GM12878 (cell line): Measurements from ENCODE around the gene PDLIM3. TPM values are rescaled to one million over a fixed set of nuclear protein-coding genes. Genes with fewer than 3 reads are reported as not detected.

Source experiments
- ATAC-seq: fragments of 200-7000 bp; cut with Tn5 transposase; 3 replicates; pipeline ENCODE4 v1.9.1; 2020; ENCODE audit warnings: mild to moderate bottlenecking, moderate library complexity
- BruUV-seq: library from RNA; stranded (reverse); fragments of 400-500 nt; replicated peaks from 2 replicates; lab custom pipeline; 2021; lab: Mats Ljungman, UMichigan
- CTCF ChIA-PET: fragments of 300-600 bp; sonication (Branson Sonifier 250); formaldehyde crosslinking; extraction: SDS; loops from one replicate; lab custom pipeline; 2021; ENCODE audit warnings: inconsistent platforms; lab: Yijun Ruan, JAX
- POLR2A ChIA-PET: fragments of 350-600 bp; formaldehyde crosslinking; extraction: SDS; loops from one replicate; lab custom pipeline; 2021; ENCODE audit warnings: inconsistent platforms; lab: Charles Lee
- RAD21 ChIA-PET: fragments of 300-600 bp; sonication (Branson Sonifier 250); formaldehyde crosslinking; loops from one replicate; lab custom pipeline; 2023; ENCODE audit warnings: antibody characterized with exemption; ENCODE audit not compliant: unreplicated experiment; lab: Charles Lee
- SMC1A ChIA-PET: fragments of 300-600 bp; sonication (Branson Sonifier 250); formaldehyde crosslinking; loops from one replicate; lab custom pipeline; 2023; ENCODE audit not compliant: unreplicated experiment, uncharacterized antibody; lab: Charles Lee
- DNase-seq: peaks from one replicate; pipeline ENCODE4 v3.0.0-alpha.2; 2011; ENCODE audit warnings: low read depth, low spot score
- FAIRE-seq: peaks from 3 replicates; lab custom pipeline; 2011; peaks lifted over from hg19 to GRCh38; lab: Jason Lieb, UNC
- H2AFZ ChIP-seq: 2 replicates; pipeline ENCODE4 v1.6.0; 2011; ENCODE audit warnings: low read depth, low read length, control low read depth; ENCODE audit not compliant: control insufficient read depth
- H3K27ac ChIP-seq: 2 replicates; pipeline ENCODE4 v1.5.1; 2011; ENCODE audit warnings: control low read depth; ENCODE audit not compliant: control insufficient read depth, insufficient read depth
- H3K27me3 ChIP-seq, 2 experiments: replicated peaks in 1 of 2; 2 replicates each; pipeline versions ENCODE4 v1.6.0 to v1.6.1; 2011; ENCODE audit warnings: low read length in 1 of 2; ENCODE audit not compliant: control insufficient read depth in 2 of 2, insufficient read depth in 2 of 2
- H3K36me3 ChIP-seq, 2 experiments: 2 replicates each; pipeline ENCODE4 v1.5.1; 2011; ENCODE audit warnings: low read length in 1 of 2; ENCODE audit not compliant: control insufficient read depth in 2 of 2, insufficient read depth in 2 of 2
- H3K4me1 ChIP-seq: 2 replicates; pipeline ENCODE4 v1.6.1; 2011; ENCODE audit warnings: mild to moderate bottlenecking, low read length, moderate library complexity, mixed read lengths; ENCODE audit not compliant: control insufficient read depth, insufficient read depth
- H3K4me2 ChIP-seq: 2 replicates; pipeline ENCODE4 v1.6.0; 2011; ENCODE audit warnings: control low read depth; ENCODE audit not compliant: control insufficient read depth, insufficient read depth
- H3K4me3 ChIP-seq: fragments of 200-600 bp; sonication (generic); 2 replicates; pipeline ENCODE4 v1.5.1; 2016
- H3K79me2 ChIP-seq: 2 replicates; pipeline ENCODE4 v1.6.0; 2011; ENCODE audit warnings: low read length; ENCODE audit not compliant: control insufficient read depth, insufficient read depth
- H3K9ac ChIP-seq: 2 replicates; pipeline ENCODE4 v1.8.0; 2011; ENCODE audit warnings: low read length, control low read depth, mixed read lengths; ENCODE audit not compliant: control insufficient read depth, insufficient read depth
- H3K9me3 ChIP-seq: replicated peaks from 3 replicates; pipeline ENCODE4 v1.5.1; 2011; ENCODE audit warnings: mild to moderate bottlenecking, low read length; ENCODE audit not compliant: control insufficient read depth, insufficient read depth
- H4K20me1 ChIP-seq: 2 replicates; pipeline ENCODE4 v1.6.0; 2011; ENCODE audit not compliant: control insufficient read depth, insufficient read depth
- E2F8 ChIP-seq: fragments of 450-650 bp; IDR thresholded peaks from 2 replicates; pipeline ENCODE4 v1.6.1; 2018; ENCODE audit warnings: mild to moderate bottlenecking, low read depth, moderate library complexity; ENCODE audit not compliant: partially characterized antibody
- IRF4 ChIP-seq: IDR thresholded peaks from 2 replicates; pipeline ENCODE4 v1.6.1; 2011; ENCODE audit warnings: low read depth, low read length
- RAD21 ChIP-seq: IDR thresholded peaks from 2 replicates; pipeline ENCODE4 v1.6.1; 2011; ENCODE audit warnings: mild to moderate bottlenecking, low read depth, low read length, moderate library complexity; ENCODE audit not compliant: insufficient read depth
- WGBS: methylation state at CpG from one replicate; pipeline ENCODE4 v1.1.6; 2016; ENCODE audit warnings: low lambda C conversion rate; ENCODE audit not compliant: insufficient replicate concordance, insufficient coverage; ENCODE audit errors: missing lambda C conversion rate; 5-methylcytosine and 5-hydroxymethylcytosine counted together
- in situ Hi-C: fragments of 300-500 bp; cut with MboI; formaldehyde crosslinking; loops from 9 replicates; pipeline ENCODE4 v1.14.3; 2018; ENCODE audit warnings: mixed read lengths
- intact Hi-C: fragments of 100-400 bp; cut with micrococcal nuclease; formaldehyde crosslinking; loops from one replicate; pipeline ENCODE4 v1.14.2; 2022; ENCODE audit not compliant: unreplicated experiment
- polyA plus RNA-seq, 11 experiments: library from polyadenylated mRNA; depleted of rRNA in 4 of 11; unstranded in 6 of 11; stranded (reverse) in 5 of 11; fragments of >200 nt; fragmentation: Nextera tagmentation in 4 of 11; fragmentation: Illumina TruSeq in 1 of 11; extraction: Ambion mirVana in 4 of 11; extraction: Trizol in 1 of 11; gene quantifications; 1 replicate in 1 of 11; 2 replicates in 10 of 11; pipeline versions ENCODE4 v1.2.1 to v1.2.3, GENCODE V29; 2011 to 2016; ENCODE audit warnings: inconsistent platforms in 2 of 11, missing spikeins in 2 of 11, low read depth in 1 of 11
- total RNA-seq, 4 experiments: library from RNA; depleted of rRNA in 3 of 4; stranded (reverse); fragments of >200 nt in 3 of 4; fragmentation: Illumina TruSeq in 1 of 4; extraction: Trizol in 1 of 4; gene quantifications; 2 replicates each; pipeline versions ENCODE4 v1.2.1 to v1.2.3, GENCODE V29; 2013 to 2021

Gene PDLIM3
- total and polyA plus RNA-seq, 10 of the 15 experiments (the other 5 are each of a cell fraction or from before 2014, with no cell fraction given) = 0.04 to 0.43 (median 0.08) TPM; not detected in 7

DNA sequence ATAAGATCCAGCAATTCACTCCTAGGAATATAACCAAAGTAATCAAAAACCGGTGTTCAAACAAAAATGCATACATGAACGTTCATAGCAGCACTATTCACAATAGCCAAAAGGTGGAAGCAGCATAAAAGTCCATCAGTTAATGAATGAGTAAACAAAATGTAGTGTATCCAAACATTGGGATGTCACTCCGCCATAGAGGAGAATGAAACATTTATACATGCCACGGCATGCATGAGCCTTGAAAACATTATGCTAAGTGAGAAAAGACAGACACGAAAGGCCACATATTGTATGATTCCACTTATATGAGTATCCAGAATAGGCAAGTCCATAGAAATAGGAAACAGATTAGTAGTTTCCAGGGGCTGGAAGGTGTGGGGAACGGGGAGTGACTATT is 11.0 kb upstream of the PDLIM3 start:
- WGBS = 55% methylated on average over 6 of the region's 6 CpGs
- ChIA-PET SMC1A (no interaction called here), POLR2A (no interaction called here), RAD21 (no interaction called here), CTCF (no interaction called here)
- no peak overlapping the region for H2AFZ ChIP-seq
- BruUV-seq = no TSS peak
- DNase-seq (no peak), ATAC-seq (no peak), FAIRE-seq (no peak)
- H3K4me3 ChIP-seq = no peak overlapping the region
- TF ChIP-seq E2F8 (no peak), IRF4 (no peak)
- H3K4me1 ChIP-seq = no peaks in the 10 kb centered on the region
- in situ Hi-C loops = no loop called here
- H3K79me2 ChIP-seq = no peaks in the 10 kb centered on the region
- H4K20me1 ChIP-seq = no peaks in the 10 kb centered on the region
- intact Hi-C loops = no loop called here
- no peak overlapping the region for H3K9ac ChIP-seq
- no peak overlapping the region for H3K27ac ChIP-seq
- H3K36me3 ChIP-seq = no peaks in the 10 kb centered on the region
- H3K27me3 ChIP-seq = no peaks in the 10 kb centered on the region; a peak in 1 of 4 replicates
- no peaks in the 10 kb centered on the region; the same call in 2 of the 3 replicates for H3K9me3 ChIP-seq
- H3K4me2 ChIP-seq = no peak overlapping the region

DNA sequence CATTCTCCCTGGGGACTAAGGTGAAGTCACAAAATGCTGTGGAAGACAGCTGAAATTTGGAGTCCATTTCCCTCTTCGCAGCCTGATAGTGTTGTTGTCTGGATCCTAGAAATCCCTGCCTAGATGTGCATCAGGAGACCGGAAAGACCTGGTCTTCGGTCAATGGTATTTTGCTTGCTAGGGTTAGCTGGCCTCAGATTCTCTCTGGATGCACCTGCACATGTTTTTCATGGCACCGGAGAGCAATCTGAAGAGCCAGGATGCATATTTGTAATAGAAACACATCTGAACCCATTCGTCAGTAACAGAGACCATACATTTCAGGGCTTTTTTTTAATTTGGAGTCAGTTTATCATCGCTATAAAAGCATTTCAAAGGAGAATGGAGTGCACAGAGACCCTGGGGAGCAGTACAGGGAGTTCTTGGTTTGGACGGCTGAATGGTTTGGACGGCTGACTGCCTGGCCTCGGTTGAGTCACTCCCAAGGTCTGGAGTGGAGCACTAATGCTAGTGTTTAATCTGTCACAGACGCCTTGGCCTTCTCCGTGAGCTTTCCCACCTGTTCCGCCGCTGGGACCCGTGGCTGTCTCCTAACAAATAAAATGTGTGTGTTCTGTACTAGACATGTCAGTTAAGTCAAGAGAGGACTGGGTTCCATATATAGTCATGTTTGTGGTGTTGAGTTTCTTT is 7.5 kb upstream of the PDLIM3 start:
- DNase-seq (no peak), FAIRE-seq (no peak), ATAC-seq (no peak)
- TF ChIP-seq RAD21 = no peak
- intact Hi-C loops (no loop called here), in situ Hi-C loops (no loop called here)
- no peaks in the 10 kb centered on the region; the same call in 2 of the 3 replicates for H3K9me3 ChIP-seq
- no peak overlapping the region for H3K4me3 ChIP-seq
- no peaks in the 10 kb centered on the region for H3K79me2 ChIP-seq
- H3K27me3 ChIP-seq = no peaks in the 10 kb centered on the region; a peak in 2 of 4 replicates
- no peaks in the 10 kb centered on the region for H4K20me1 ChIP-seq
- POLR2A ChIA-PET = interaction anchor here (0.7 kb wide), 1 partner anchor 1428 kb away, joined by 3 read pairs; no protein-coding TSS in a partner anchor
- H3K27ac ChIP-seq = no peak overlapping the region
- CTCF ChIA-PET = no interaction called here
- H3K36me3 ChIP-seq = no peaks in the 10 kb centered on the region
- SMC1A ChIA-PET = interaction anchor here (1.1 kb wide), 1 partner anchor 56 kb away, joined by 3 read pairs; no protein-coding TSS in a partner anchor
- no peak overlapping the region for H2AFZ ChIP-seq
- H3K4me1 ChIP-seq = no peaks in the 10 kb centered on the region
- RAD21 ChIA-PET = no interaction called here
- no peak overlapping the region for H3K4me2 ChIP-seq
- H3K9ac ChIP-seq = no peak overlapping the region
- WGBS = 63% methylated on average over 14 of the region's 14 CpGs
- BruUV-seq = no TSS peak
